GM10248 (cell line): ENCODE measurements around the gene SLC25A42.
"Not testable (repeated sequence)": the region's sequence is repeated elsewhere in the genome, so short reads cannot be mapped to it uniquely, and the experiment has no call there.

Source experiments
- CTCF ChIA-PET: fragments of 300-600 bp; sonication (Branson Sonifier 250); formaldehyde crosslinking; extraction: SDS; loops from one replicate; lab custom pipeline; 2021; ENCODE audit warnings: antibody characterized with exemption; lab: Yijun Ruan, JAX
- POLR2A ChIA-PET: fragments of 350-650 bp; sonication (Branson Sonifier 250); formaldehyde crosslinking; extraction: SDS; loops from one replicate; lab custom pipeline; 2020; ENCODE audit warnings: antibody characterized with exemption; lab: Yijun Ruan, JAX
- DNase-seq: peaks from one replicate; pipeline ENCODE4 v3.0.0; 2012; ENCODE audit errors: extremely low spot score
- TF ChIP-seq, protein P1 (sequence below): IDR thresholded peaks from 2 replicates; pipeline ENCODE4 v1.5.1; 2012; ENCODE audit warnings: mild to moderate bottlenecking, low read depth; ENCODE audit errors: extremely low read depth, missing control alignments, control extremely low read depth

The SLC25A42 gene

DNA sequence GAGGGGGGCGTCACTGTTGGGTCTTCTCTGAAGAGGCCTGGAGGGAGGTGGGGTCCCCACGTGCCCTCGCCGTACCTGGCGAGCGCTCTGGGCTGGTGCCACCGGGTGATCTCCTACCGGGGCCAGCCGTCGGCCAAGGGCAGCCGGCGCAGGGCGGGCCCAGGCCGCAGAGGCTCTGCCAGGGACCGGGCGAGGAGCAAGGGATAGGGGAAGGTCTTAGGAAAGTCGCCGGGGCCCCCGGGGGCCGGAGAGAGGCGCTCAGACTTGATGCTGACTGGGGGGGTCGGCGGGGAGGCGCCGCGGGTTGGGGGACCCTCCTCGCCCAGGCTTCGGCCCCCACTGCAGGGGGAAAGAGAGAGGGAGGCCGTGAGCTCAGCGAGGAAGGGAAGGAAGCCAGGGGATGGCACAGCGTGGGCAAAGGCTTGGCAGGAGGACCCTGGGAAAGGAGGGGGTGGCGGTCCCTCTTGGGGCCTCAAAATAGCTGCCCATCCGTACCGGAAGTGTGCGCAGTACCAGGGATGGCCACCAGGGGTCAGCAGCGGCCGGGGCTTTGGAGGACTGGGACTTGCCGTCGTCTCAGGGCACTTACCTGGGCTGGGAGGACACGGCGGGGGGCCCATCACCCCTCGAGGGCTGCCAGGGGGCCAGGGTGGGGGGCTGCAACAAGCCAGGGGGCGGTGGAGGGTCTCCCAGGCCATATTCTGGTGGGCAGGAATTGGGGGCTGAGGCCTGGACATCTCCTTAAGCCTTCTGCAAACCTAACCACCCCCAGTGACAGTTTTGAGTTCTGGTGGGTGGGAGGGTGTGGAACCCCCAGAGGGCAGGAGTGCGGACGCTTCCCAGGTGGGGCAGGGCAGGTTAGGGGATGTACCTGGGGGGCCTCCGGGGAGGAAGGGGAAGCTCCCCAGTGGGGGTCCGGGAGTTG is 82.2 kb downstream of the SLC25A42 start:
- TF ChIP-seq, protein P1, sequence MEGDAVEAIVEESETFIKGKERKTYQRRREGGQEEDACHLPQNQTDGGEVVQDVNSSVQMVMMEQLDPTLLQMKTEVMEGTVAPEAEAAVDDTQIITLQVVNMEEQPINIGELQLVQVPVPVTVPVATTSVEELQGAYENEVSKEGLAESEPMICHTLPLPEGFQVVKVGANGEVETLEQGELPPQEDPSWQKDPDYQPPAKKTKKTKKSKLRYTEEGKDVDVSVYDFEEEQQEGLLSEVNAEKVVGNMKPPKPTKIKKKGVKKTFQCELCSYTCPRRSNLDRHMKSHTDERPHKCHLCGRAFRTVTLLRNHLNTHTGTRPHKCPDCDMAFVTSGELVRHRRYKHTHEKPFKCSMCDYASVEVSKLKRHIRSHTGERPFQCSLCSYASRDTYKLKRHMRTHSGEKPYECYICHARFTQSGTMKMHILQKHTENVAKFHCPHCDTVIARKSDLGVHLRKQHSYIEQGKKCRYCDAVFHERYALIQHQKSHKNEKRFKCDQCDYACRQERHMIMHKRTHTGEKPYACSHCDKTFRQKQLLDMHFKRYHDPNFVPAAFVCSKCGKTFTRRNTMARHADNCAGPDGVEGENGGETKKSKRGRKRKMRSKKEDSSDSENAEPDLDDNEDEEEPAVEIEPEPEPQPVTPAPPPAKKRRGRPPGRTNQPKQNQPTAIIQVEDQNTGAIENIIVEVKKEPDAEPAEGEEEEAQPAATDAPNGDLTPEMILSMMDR: peak; percentile 98
- CTCF ChIA-PET: interaction anchor here (0.6 to 14.3 kb wide), 16 partner anchors 9 to 219 kb away, joined by 3 to 302 read pairs (median 4); partner anchors contain the start of genes BORCS8, MEF2B, NR2C2AP and RFXANK
- peak; percentile 88 for DNase-seq
- POLR2A ChIA-PET: no interaction called here

DNA sequence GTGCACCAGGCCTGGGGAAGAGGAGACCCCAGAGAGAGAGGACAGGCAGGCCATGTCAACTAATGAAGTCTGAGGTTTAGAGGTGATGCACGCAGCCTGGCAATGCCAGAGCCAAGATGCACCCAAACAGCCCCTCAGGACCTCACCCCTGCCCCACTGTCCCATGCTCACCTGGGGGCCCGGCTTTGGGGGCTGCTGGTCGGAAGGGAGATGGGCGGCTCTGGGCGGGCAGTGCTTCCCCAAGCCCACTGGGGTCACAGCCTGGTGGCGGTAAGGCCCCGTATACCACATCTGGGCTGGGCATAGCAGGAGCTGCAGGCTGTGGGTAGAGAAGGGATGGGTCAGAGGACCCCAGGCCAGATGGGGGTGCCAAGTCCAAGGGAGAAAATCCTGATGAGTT is 83.1 kb downstream of the SLC25A42 start:
- POLR2A ChIA-PET: no interaction called here
- TF ChIP-seq, protein P1: no peak
- DNase-seq: no peak
- CTCF ChIA-PET: interaction anchor here (0.6 to 14.3 kb wide), 9 partner anchors 11 to 218 kb away, joined by 3 to 302 read pairs (median 6); partner anchors contain the start of genes BORCS8, MEF2B, NR2C2AP and RFXANK

DNA sequence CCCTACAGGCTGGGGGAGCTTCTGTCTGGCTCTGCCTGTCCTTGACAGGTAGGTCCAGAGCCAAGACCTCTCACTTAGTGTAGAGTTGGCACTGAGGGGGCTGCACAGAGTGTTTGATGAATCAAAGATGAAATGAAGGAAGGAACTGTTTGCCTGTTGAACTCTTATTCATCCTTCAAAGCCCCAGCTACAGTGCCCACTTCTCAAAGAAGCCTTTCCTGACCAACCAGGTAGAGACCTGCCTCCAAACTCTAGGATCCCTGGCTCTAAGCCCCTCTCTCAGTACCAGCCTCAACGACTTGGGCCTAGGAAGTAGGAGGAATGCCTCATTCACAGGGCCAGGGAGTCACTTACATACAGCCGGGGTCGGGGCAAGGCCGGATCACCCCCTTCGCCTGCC is 83.5 kb downstream of the SLC25A42 start:
- TF ChIP-seq, protein P1: no peak
- no peak for DNase-seq
- CTCF ChIA-PET: interaction anchor here (0.9 to 14.3 kb wide), 9 partner anchors 8 to 195 kb away, joined by 3 to 302 read pairs (median 8); partner anchors contain the start of genes BORCS8, MEF2B, NR2C2AP and RFXANK
- POLR2A ChIA-PET: no interaction called here

DNA sequence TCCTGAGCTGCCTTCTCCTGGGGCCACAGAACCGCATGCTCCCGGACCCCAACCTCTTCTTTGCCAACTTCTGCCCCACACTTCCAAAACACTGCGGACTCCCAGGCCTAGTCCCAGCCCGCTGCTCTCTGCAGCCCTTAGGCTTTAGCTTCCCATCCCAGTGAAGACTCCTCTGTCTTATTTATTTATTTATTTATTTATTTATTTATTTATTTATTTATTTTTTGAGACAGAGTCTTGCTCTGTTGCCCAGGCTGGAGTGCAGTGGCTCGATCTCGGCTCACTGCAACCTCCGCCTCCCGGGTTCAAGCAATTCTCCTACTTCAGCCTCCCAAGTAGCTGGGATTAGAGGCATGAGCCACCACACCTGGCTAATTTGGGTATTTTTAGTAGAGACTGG is 84.7 kb downstream of the SLC25A42 start:
- POLR2A ChIA-PET: interaction anchor here (1.4 kb wide), 1 partner anchor 26 kb away, joined by 4 read pairs; no protein-coding TSS in a partner anchor
- CTCF ChIA-PET: interaction anchor here (0.7 to 14.3 kb wide), 5 partner anchors 9 to 77 kb away, joined by 3 to 302 read pairs (median 8); partner anchors contain the start of gene MEF2B
- DNase-seq: not testable (repeated sequence)

DNA sequence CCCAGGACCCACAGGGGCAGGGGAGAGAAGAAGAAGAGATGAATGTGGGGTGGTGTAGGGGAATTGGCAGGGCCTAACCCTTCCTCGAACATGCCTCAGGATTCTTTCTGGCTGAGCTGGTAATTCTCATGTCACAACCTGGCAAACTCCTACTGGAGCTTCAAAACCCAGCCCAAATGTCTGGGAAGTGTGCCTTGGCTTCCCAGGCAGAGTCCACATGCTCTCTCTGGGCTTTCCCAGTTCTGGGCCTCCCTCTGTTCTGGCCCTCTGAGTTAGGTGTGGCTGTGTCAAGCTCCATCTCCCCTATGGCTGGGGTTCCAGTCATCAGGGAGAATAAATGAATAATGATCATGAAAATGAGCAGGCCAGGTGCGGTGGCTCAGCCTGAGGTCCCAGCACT is 85.6 kb downstream of the SLC25A42 start:
- DNase-seq: no peak
- ChIA-PET POLR2A (no interaction called here), CTCF (interaction anchor here (1.3 to 14.3 kb wide), 4 partner anchors 9 to 75 kb away, joined by 3 to 302 read pairs (median 50); partner anchors contain the start of gene MEF2B)
- TF ChIP-seq, protein P1: no peak

DNA sequence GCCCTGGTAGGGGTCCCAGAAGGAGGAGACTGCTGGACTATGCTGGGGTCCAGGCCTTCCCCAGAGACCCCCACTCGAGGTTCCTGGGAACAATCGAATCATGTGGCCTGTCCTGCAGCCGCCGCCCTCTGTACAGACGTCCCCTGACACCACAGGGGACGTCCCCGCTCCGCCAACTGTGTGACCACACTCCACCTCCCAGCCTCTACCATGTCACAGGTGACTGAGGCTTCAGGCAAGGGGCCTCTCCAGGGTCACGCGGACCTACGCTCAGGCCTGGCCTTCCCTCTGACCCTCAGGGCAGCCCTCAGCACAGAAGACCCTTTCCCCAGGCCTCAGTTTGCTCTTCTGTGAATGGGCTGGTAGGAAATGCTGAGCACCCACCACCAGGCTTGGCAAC is 87.6 kb downstream of the SLC25A42 start:
- CTCF ChIA-PET: interaction anchor here (14.3 kb wide), 1 partner anchor 21 kb away, joined by 302 read pairs; the partner anchor contains the start of gene MEF2B
- TF ChIP-seq, protein P1: no peak
- peak; percentile 70 for DNase-seq
- POLR2A ChIA-PET: interaction anchor here (0.6 kb wide), 1 partner anchor 263 kb away, joined by 3 read pairs; no protein-coding TSS in a partner anchor
